IPS-NIHi11 (cell line): ENCODE results near the gene SH3RF3.

Source experiments
- DNase-seq: peaks from one replicate; pipeline ENCODE4 v3.0.0; 2012; ENCODE audit warnings: mixed read lengths, low spot score

Gene SH3RF3

GRCh38 chr2:109203246-109204011, 74.4 kb downstream of the SH3RF3 start:
- no peak for DNase-seq

- DNase-seq, result no peak
These were observed 75.4 kb downstream of the SH3RF3 start for GRCh38 chr2:109204412-109204811.

- DNase-seq, result no peak
These were observed 76.4 kb downstream of the SH3RF3 start for GRCh38 chr2:109205447-109205846.

- DNase-seq, result no peak
These were observed 77.7 kb downstream of the SH3RF3 start for GRCh38 chr2:109206569-109207146.

- DNase-seq, result no peak
These were observed 78.2 kb downstream of the SH3RF3 start for GRCh38 chr2:109207176-109207575.

GRCh38 chr2:109208071-109208950, 79.3 kb downstream of the SH3RF3 start:
- DNase-seq, result peak; percentile 36

- DNase-seq, result no peak
These were observed 79.9 kb downstream of the SH3RF3 start for GRCh38 chr2:109208951-109209335.

- peak; percentile 38 for DNase-seq
These were observed 80.4 kb downstream of the SH3RF3 start for GRCh38 chr2:109209412-109209811.

- DNase-seq, result no peak
These were observed 80.9 kb downstream of the SH3RF3 start for GRCh38 chr2:109209941-109210340.

GRCh38 chr2:109210431-109211200, 81.6 kb downstream of the SH3RF3 start:
- DNase-seq, result no peak

- peak; percentile 45 for DNase-seq
These were observed 82.3 kb downstream of the SH3RF3 start for GRCh38 chr2:109211315-109211714.

- no peak for DNase-seq
These were observed 84.0 kb downstream of the SH3RF3 start for GRCh38 chr2:109212836-109213563.

- DNase-seq, result no peak
These were observed 84.8 kb downstream of the SH3RF3 start for GRCh38 chr2:109213646-109214433.

- no peak for DNase-seq
These were observed 85.8 kb downstream of the SH3RF3 start for GRCh38 chr2:109214651-109215371.

GRCh38 chr2:109215866-109216265, 86.9 kb downstream of the SH3RF3 start:
- DNase-seq, result no peak

GRCh38 chr2:109216332-109216731, 87.3 kb downstream of the SH3RF3 start:
- DNase-seq, result no peak

- DNase-seq, result no peak
These were observed 88.5 kb downstream of the SH3RF3 start for GRCh38 chr2:109217362-109218086.

GRCh38 chr2:109218087-109218791, 89.2 kb downstream of the SH3RF3 start:
- DNase-seq, result no peak

- DNase-seq, result no peak
These were observed 89.8 kb downstream of the SH3RF3 start for GRCh38 chr2:109218792-109219126.
